Neural crest cell (in vitro differentiated cells): Measurements from ENCODE around the gene CUBN. TPM values are rescaled to one million over a fixed set of nuclear protein-coding genes. Genes with fewer than 3 reads are reported as not detected.

Experiments
- DNase-seq: peaks from one replicate; pipeline ENCODE4 v3.0.0; 2021; ENCODE audit warnings: low read depth, mixed read lengths, low spot score
- H3K27ac Mint-ChIP-seq: one replicate; pipeline ENCODE4 v1.8.0; 2021; ENCODE audit warnings: mild to moderate bottlenecking, mixed read lengths; ENCODE audit not compliant: unreplicated experiment
- H3K27me3 Mint-ChIP-seq: 2 replicates; pipeline ENCODE4 v1.8.0; 2021; ENCODE audit warnings: low read depth, mild to moderate bottlenecking, mixed read lengths
- H3K36me3 Mint-ChIP-seq: 2 replicates; pipeline ENCODE4 v1.8.0; 2021; ENCODE audit warnings: low read depth, mild to moderate bottlenecking, mixed read lengths
- H3K4me1 Mint-ChIP-seq: 2 replicates; pipeline ENCODE4 v1.8.0; 2021; ENCODE audit warnings: mixed read lengths
- H3K4me3 Mint-ChIP-seq: one replicate; pipeline ENCODE4 v1.8.0; 2021; ENCODE audit warnings: mild to moderate bottlenecking, mixed read lengths
- H3K9me3 Mint-ChIP-seq: 2 replicates; pipeline ENCODE4 v1.8.0; 2021; ENCODE audit warnings: mixed read lengths
- total RNA-seq: library from RNA; stranded (reverse); gene quantifications from 2 replicates; pipeline ENCODE4 v1.2.1, GENCODE V29; 2021
- TF ChIP-seq, protein P1 (sequence below): fragments of 200-600 bp; sonication (generic); conservative IDR thresholded peaks from 2 replicates; pipeline ENCODE4 v1.5.0; 2021; ENCODE audit warnings: antibody characterized with exemption, mild to moderate bottlenecking

Gene CUBN
- total RNA-seq, 1 donor from 2014 or later, result 2.2 TPM

DNA sequence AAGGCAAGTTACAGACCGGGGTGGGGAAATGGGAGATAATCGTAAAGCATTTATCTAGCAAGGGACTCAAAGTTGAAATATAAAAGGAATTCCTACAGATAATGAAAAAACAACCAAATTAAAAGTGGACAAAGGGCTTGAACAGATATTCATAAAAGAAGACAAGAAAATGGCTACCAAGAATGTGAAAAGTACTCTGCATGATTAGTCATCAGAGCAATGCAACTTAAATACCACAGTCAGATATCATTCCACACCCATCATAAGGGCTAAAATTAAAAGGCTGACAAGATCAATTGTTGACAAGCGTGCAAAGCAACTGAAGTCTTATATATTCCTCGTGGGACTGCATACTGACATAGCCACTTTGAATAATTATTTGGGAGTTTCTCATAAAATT, 187.7 kb downstream of the CUBN start:
- H3K9me3 Mint-ChIP-seq, result no peaks in the 10 kb centered on the region
- TF ChIP-seq, protein P1, sequence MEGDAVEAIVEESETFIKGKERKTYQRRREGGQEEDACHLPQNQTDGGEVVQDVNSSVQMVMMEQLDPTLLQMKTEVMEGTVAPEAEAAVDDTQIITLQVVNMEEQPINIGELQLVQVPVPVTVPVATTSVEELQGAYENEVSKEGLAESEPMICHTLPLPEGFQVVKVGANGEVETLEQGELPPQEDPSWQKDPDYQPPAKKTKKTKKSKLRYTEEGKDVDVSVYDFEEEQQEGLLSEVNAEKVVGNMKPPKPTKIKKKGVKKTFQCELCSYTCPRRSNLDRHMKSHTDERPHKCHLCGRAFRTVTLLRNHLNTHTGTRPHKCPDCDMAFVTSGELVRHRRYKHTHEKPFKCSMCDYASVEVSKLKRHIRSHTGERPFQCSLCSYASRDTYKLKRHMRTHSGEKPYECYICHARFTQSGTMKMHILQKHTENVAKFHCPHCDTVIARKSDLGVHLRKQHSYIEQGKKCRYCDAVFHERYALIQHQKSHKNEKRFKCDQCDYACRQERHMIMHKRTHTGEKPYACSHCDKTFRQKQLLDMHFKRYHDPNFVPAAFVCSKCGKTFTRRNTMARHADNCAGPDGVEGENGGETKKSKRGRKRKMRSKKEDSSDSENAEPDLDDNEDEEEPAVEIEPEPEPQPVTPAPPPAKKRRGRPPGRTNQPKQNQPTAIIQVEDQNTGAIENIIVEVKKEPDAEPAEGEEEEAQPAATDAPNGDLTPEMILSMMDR, result no peak

DNA sequence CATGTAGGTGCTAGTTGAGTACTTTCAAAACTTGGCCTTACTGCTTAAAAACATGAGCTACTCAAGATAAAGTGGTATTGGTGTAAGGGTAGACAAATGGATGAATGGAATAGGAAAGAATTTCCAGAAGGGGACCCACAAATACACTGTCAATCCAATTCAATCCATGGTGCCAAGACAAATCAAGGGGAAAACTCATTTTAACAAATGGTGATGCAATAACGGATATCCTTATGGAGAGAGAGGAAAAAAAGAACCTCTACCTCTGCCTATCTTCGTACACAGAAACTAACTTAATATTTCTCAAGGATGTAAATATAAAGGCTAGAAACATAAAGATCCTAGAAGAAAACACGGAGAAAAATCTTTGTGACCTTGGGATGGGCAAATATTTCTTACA, 188.5 kb downstream of the CUBN start:
- no peak for DNase-seq
- no peaks in the 10 kb centered on the region for H3K27me3 Mint-ChIP-seq
- no peaks in the 10 kb centered on the region for H3K9me3 Mint-ChIP-seq
- no peak overlapping the region for H3K27ac Mint-ChIP-seq
- H3K36me3 Mint-ChIP-seq, result no peaks in the 10 kb centered on the region
- TF ChIP-seq, protein P1, result no peak
- H3K4me3 Mint-ChIP-seq, result no peak overlapping the region
- peaks cover 14% of the 10 kb centered on the region for H3K4me1 Mint-ChIP-seq

More for the DNA sequence above, 187.7 kb downstream of the CUBN start:
- Mint-ChIP-seq H3K4me1 (peaks cover 19% of the 10 kb centered on the region), H3K27ac (no peak overlapping the region), H3K27me3 (no peaks in the 10 kb centered on the region), H3K4me3 (no peak overlapping the region), H3K36me3 (no peaks in the 10 kb centered on the region)
- no peak for DNase-seq

DNA sequence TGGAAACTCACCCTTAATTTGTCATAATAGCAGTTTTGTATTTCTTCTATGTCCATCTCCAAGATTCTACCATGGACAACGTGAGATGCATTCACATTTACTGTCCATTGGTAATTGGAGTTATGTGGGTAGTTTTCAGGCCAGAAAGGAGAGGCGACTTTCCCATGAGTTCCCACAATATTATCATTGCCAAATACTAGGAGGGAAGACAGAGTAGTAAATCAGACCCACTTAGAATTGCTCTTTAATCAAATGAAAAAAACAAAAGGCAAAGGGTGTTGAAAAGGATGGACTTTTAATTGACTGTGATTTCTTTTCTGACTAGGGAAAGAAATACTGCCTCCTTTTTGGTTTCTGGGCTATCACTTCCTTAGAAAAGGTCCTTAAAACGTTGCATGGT, 190.7 kb downstream of the CUBN start:
- Mint-ChIP-seq H3K9me3 (no peaks in the 10 kb centered on the region), H3K4me1 (peaks cover 8% of the 10 kb centered on the region), H3K4me3 (no peak overlapping the region), H3K36me3 (no peaks in the 10 kb centered on the region), H3K27ac (no peak overlapping the region), H3K27me3 (no peaks in the 10 kb centered on the region)
- DNase-seq, result no peak
- TF ChIP-seq, protein P1, result no peak

DNA sequence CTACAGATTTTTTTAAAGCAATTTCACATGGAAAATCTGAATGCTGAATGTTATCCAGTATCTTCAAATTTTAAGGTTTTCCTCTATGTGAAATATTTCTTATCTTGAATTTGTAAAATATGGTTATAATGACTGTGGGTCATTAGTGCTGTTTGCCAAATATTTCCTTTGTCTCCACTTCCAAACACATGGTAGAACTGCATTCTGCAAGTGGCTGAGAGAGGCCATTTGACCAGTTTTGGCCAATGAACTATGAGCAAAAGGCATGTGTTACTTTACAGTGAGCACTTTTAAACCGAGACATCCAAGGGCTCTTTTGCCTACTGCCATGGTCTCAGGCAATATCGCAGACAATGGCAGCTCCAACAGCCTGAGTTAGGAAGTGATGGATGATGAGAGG, 195.2 kb downstream of the CUBN start:
- Mint-ChIP-seq H3K36me3 (no peaks in the 10 kb centered on the region), H3K4me1 (peaks cover 24% of the 10 kb centered on the region), H3K27me3 (no peaks in the 10 kb centered on the region), H3K9me3 (no peaks in the 10 kb centered on the region), H3K4me3 (no peak overlapping the region), H3K27ac (peak overlapping the region; percentile 71)
- TF ChIP-seq, protein P1, result no peak
- DNase-seq, result no peak

DNA sequence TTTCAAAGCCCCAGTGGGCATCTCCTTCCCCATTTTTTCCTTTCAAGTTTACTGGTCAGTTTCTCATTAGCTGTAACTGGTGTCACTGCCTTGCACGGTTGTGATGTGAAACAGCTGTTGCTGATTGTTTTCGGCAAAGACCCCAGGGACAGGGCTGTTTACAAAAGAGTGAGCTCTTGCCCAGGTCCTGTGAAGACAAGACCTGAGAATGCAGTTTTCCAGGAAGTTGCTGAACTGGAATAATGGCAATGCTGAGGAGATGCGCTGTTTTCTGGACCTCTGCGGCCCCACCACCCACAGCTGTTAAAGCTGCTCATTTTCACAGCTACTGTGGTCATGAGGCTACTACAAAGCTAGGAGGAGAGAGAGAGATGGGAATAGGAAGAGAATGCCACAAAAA, 195.8 kb downstream of the CUBN start:
- no peaks in the 10 kb centered on the region for H3K36me3 Mint-ChIP-seq
- DNase-seq, result no peak
- H3K4me3 Mint-ChIP-seq, result no peak overlapping the region
- no peaks in the 10 kb centered on the region for H3K27me3 Mint-ChIP-seq
- TF ChIP-seq, protein P1, result no peak
- peaks cover 31% of the 10 kb centered on the region for H3K4me1 Mint-ChIP-seq
- peaks cover 2% of the 10 kb centered on the region for H3K9me3 Mint-ChIP-seq
- no peak overlapping the region for H3K27ac Mint-ChIP-seq

DNA sequence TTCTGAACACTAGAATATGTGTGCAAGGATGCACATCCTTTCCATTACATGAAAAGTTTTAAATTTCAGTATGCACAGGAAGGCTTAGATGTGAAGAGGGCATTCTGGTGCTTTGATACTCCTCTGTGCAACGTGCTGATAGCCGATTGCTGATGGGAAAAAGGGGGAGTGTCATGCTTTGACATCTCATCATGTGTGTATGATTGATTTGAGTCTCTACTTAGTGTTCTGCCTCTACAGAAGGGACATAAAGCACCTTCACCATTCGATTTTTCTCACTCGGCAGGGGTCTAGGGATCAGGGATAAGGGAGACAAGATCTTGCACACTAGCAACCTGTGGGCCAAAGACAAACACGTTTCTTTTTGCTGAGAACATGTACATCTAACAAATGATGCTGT, 197.7 kb downstream of the CUBN start:
- Mint-ChIP-seq H3K27me3 (no peaks in the 10 kb centered on the region), H3K4me1 (peaks cover 38% of the 10 kb centered on the region), H3K27ac (no peak overlapping the region), H3K36me3 (peaks cover 2% of the 10 kb centered on the region), H3K9me3 (peaks cover 2% of the 10 kb centered on the region), H3K4me3 (no peak overlapping the region)
- TF ChIP-seq, protein P1, result no peak
- DNase-seq, result no peak
